ENCODE measurements around the gene NARS2. TPM values are rescaled to one million over a fixed set of nuclear protein-coding genes. Genes with fewer than 3 reads are reported as not detected.
"Not testable (repeated sequence)": the region's sequence is repeated elsewhere in the genome, so short reads cannot be mapped to it uniquely, and the experiment has no call there.

NARS2 gene
- total RNA-seq, 1 donor from 2014 or later, result 28.2 TPM

GRCh38 chr11:78612721-78613377 lies 38.2 kb upstream of the NARS2 start:
- Mint-ChIP-seq H3K4me1 (no peaks in the 10 kb centered on the region), H3K27ac (ENCODE audit: unreplicated experiment) (no peak overlapping the region), H3K36me3 (ENCODE audit: low read depth) (peaks cover 2% of the 10 kb centered on the region), H3K4me3 (no peak overlapping the region), H3K27me3 (ENCODE audit: low read depth) (no peaks in the 10 kb centered on the region), H3K9me3 (peaks cover 4% of the 10 kb centered on the region)
- TF ChIP-seq CTCF (conservative IDR thresholded peaks at IDR 0.05), result no peak
- no peak for DNase-seq (ENCODE audit: low read depth, low spot score)

- H3K27ac Mint-ChIP-seq (ENCODE audit: unreplicated experiment); H3K36me3 Mint-ChIP-seq (ENCODE audit: low read depth); H3K27me3 Mint-ChIP-seq (ENCODE audit: low read depth); DNase-seq (ENCODE audit: low read depth, low spot score); H3K4me1 Mint-ChIP-seq; H3K9me3 Mint-ChIP-seq; H3K4me3 Mint-ChIP-seq: not testable (repeated sequence)
These were observed 34.7 kb upstream of the NARS2 start for GRCh38 chr11:78609321-78609720.

- no peaks in the 10 kb centered on the region for H3K36me3 Mint-ChIP-seq (ENCODE audit: low read depth)
- no peaks in the 10 kb centered on the region for H3K9me3 Mint-ChIP-seq
- H3K4me1 Mint-ChIP-seq, result no peaks in the 10 kb centered on the region
- no peak overlapping the region for H3K27ac Mint-ChIP-seq (ENCODE audit: unreplicated experiment)
- no peak for DNase-seq (ENCODE audit: low read depth, low spot score)
- no peak for TF ChIP-seq CTCF (conservative IDR thresholded peaks at IDR 0.05)
- peaks cover 3% of the 10 kb centered on the region for H3K27me3 Mint-ChIP-seq (ENCODE audit: low read depth)
- no peak overlapping the region for H3K4me3 Mint-ChIP-seq
These were observed 33.0 kb upstream of the NARS2 start for GRCh38 chr11:78607696-78608095.

- H3K4me1 Mint-ChIP-seq, result no peaks in the 10 kb centered on the region
- no peak for TF ChIP-seq CTCF (conservative IDR thresholded peaks at IDR 0.05)
- no peak for DNase-seq (ENCODE audit: low read depth, low spot score)
- H3K9me3 Mint-ChIP-seq, result no peaks in the 10 kb centered on the region
- H3K36me3 Mint-ChIP-seq (ENCODE audit: low read depth), result no peaks in the 10 kb centered on the region
- no peak overlapping the region for H3K4me3 Mint-ChIP-seq
- H3K27me3 Mint-ChIP-seq (ENCODE audit: low read depth), result peaks cover 6% of the 10 kb centered on the region
- H3K27ac Mint-ChIP-seq (ENCODE audit: unreplicated experiment), result no peak overlapping the region
These were observed 32.0 kb upstream of the NARS2 start for GRCh38 chr11:78606667-78607066.

GRCh38 chr11:78605296-78605695 lies 30.6 kb upstream of the NARS2 start:
- no peaks in the 10 kb centered on the region for H3K9me3 Mint-ChIP-seq
- no peak overlapping the region for H3K27ac Mint-ChIP-seq (ENCODE audit: unreplicated experiment)
- no peak for TF ChIP-seq CTCF (conservative IDR thresholded peaks at IDR 0.05)
- DNase-seq (ENCODE audit: low read depth, low spot score), result no peak
- H3K36me3 Mint-ChIP-seq (ENCODE audit: low read depth), result no peaks in the 10 kb centered on the region
- H3K27me3 Mint-ChIP-seq (ENCODE audit: low read depth), result peaks cover 18% of the 10 kb centered on the region
- no peaks in the 10 kb centered on the region for H3K4me1 Mint-ChIP-seq
- no peak overlapping the region for H3K4me3 Mint-ChIP-seq

- Mint-ChIP-seq H3K27ac (ENCODE audit: unreplicated experiment) (no peak overlapping the region), H3K36me3 (ENCODE audit: low read depth) (no peaks in the 10 kb centered on the region), H3K4me3 (no peak overlapping the region), H3K27me3 (ENCODE audit: low read depth) (peaks cover 18% of the 10 kb centered on the region), H3K4me1 (no peaks in the 10 kb centered on the region), H3K9me3 (no peaks in the 10 kb centered on the region)
- no peak for DNase-seq (ENCODE audit: low read depth, low spot score)
- no peak for TF ChIP-seq CTCF (conservative IDR thresholded peaks at IDR 0.05)
These were observed 29.1 kb upstream of the NARS2 start for GRCh38 chr11:78603792-78604191.

GRCh38 chr11:78602771-78603170 lies 28.1 kb upstream of the NARS2 start:
- not testable (repeated sequence) for H3K9me3 Mint-ChIP-seq; H3K4me3 Mint-ChIP-seq; DNase-seq (ENCODE audit: low read depth, low spot score); H3K36me3 Mint-ChIP-seq (ENCODE audit: low read depth); H3K4me1 Mint-ChIP-seq; H3K27ac Mint-ChIP-seq (ENCODE audit: unreplicated experiment)
- peaks cover 18% of the 10 kb centered on the region for H3K27me3 Mint-ChIP-seq (ENCODE audit: low read depth)

- not testable (repeated sequence) for H3K4me3 Mint-ChIP-seq; H3K4me1 Mint-ChIP-seq; H3K27ac Mint-ChIP-seq (ENCODE audit: unreplicated experiment); H3K9me3 Mint-ChIP-seq; H3K36me3 Mint-ChIP-seq (ENCODE audit: low read depth); DNase-seq (ENCODE audit: low read depth, low spot score)
- peaks cover 18% of the 10 kb centered on the region for H3K27me3 Mint-ChIP-seq (ENCODE audit: low read depth)
These were observed 26.4 kb upstream of the NARS2 start for GRCh38 chr11:78601066-78601465.

GRCh38 chr11:78597579-78597978 lies 22.9 kb upstream of the NARS2 start:
- not testable (repeated sequence) for H3K9me3 Mint-ChIP-seq; H3K36me3 Mint-ChIP-seq (ENCODE audit: low read depth); H3K4me3 Mint-ChIP-seq; H3K27ac Mint-ChIP-seq (ENCODE audit: unreplicated experiment); DNase-seq (ENCODE audit: low read depth, low spot score)
- Mint-ChIP-seq H3K4me1 (peaks cover 14% of the 10 kb centered on the region), H3K27me3 (ENCODE audit: low read depth) (peaks cover 16% of the 10 kb centered on the region)
